Measurements from ENCODE around the gene RBM14. TPM values are rescaled to one million over a fixed set of nuclear protein-coding genes. Genes with fewer than 3 reads are reported as not detected.

Gene RBM14
- total and polyA plus RNA-seq, 9 of the 15 experiments (the other 6 are each of a cell fraction or from before 2014, with no cell fraction given), result 5.5 to 131 (median 42.6) TPM

GRCh38 chr11:66639066-66639813 lies 22.8 kb downstream of the RBM14 start (continued):
- TF ChIP-seq ELK3 (CRISPR knock-in tag; IDR thresholded peaks at IDR 0.05) (no peak), C11orf30 (IDR thresholded peaks at IDR 0.05; ENCODE audit: low read depth) (no peak), L3MBTL2 (IDR thresholded peaks at IDR 0.05) (no peak), ZKSCAN8 (CRISPR knock-in tag; IDR thresholded peaks at IDR 0.05) (no peak), ZNF586 (CRISPR knock-in tag; conservative IDR thresholded peaks at IDR 0.05) (no peak), TSC22D4 (tag; IDR thresholded peaks at IDR 0.05) (no peak), ZNF639 (CRISPR knock-in tag; conservative IDR thresholded peaks at IDR 0.05 in 1 of 2, IDR thresholded peaks at IDR 0.05 in 1 of 2) (no peak), ZNF263 (CRISPR knock-in tag; IDR thresholded peaks at IDR 0.05; ENCODE audit: borderline replicate concordance) (peak; percentile 10; the same call in 1 of the 2 replicates), CTBP1 (IDR thresholded peaks at IDR 0.05; ENCODE audit: borderline replicate concordance) (no peak), BRD4 (IDR thresholded peaks at IDR 0.05) (0 out of 2 replicates have a peak, but pooled peaks have one; percentile 18), CBX2 (IDR thresholded peaks at IDR 0.05; ENCODE audit: insufficient read depth, low read length, poor library complexity, severe bottlenecking) (no peak), TFAP4 (CRISPR knock-in tag; IDR thresholded peaks at IDR 0.05; ENCODE audit: borderline replicate concordance) (no peak), SP1 (CRISPR knock-in tag; IDR thresholded peaks at IDR 0.05) (no peak), ARID1B (IDR thresholded peaks at IDR 0.05) (no peak), MXD1 (CRISPR knock-in tag; IDR thresholded peaks at IDR 0.05; ENCODE audit: borderline replicate concordance, poor library complexity, severe bottlenecking) (no peak), ILF3 (IDR thresholded peaks at IDR 0.05; ENCODE audit: borderline replicate concordance) (no peak), TAL1 (IDR thresholded peaks at IDR 0.05) (no peak), GATA2 (CRISPR knock-in tag; IDR thresholded peaks at IDR 0.05) (no peak), ZNF511 (CRISPR knock-in tag; IDR thresholded peaks at IDR 0.05) (no peak), PBX2 (CRISPR knock-in tag; IDR thresholded peaks at IDR 0.05; ENCODE audit: low read depth) (no peak), PBX2 (tag; conservative IDR thresholded peaks at IDR 0.05; ENCODE audit: low read depth) (no peak)

Measured in K562 (cell line).